OCI-M1 (cell line): ENCODE data around the gene NCOA1.
"Not testable (repeated sequence)": the region's sequence is repeated elsewhere in the genome, so short reads cannot be mapped to it uniquely, and the experiment has no call there.

Source experiments
- DNase-seq: peaks from one replicate; lab custom pipeline; 2025; lab: John Stamatoyannopoulos, UW

The NCOA1 gene

DNA sequence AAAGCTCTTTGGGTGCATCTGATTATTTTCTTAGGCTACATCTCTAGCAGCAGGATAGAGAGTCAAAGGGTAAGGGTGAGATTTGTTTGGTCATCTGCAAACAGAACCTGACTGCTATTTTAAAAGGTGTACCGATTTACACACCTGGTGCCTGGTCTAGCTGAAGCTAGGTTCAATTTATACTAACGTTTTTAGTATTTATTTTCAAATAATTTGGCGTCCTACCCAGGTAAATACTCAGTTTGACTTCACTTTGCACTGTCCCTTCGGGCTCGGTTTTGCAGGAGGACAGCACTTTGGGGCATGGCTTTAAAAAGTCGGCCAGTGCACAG, 301.5 kb downstream of the NCOA1 start:
- no peak for DNase-seq

DNA sequence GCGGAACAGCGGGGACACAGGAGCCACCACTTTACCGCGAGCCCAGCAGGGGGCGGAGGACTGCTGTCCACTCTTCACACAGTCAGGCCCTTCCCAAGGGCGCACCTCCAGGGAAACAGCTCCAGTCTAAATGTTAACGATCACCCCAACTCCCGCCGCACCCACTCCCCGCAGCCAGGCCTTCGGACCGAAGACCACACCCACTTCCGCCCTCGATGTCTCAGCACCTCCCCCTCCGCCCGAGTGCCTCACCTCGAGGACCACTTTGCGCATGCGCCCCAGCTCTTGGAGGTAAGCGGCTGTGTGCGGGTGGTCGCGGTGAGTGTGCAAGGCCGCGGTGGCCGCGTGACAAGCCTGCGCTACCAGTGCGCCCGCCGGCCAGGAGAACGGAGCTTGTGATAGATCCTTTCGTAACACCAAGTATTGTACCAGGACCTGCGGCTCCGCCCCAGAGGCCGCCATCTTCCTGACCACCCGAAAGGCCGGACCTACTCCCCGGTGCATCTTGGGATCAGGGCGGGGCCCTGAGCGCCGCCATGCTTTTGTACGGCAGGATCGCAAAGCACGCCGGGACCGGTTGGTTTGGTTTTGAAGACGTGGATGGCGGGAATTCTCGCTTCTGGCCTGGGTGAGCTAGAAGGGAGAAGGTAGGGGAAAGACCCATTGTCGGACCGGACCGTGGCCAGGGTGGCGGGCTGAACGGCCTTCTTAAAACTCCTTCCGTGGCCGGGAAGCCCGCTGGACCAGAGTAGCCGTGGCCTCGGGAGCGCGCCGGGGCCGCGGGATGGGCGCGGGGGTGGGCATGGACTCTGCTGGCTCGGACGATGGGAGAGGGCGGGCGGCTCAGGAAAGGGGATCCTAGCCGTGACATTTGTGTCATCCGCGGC, 302.1 kb downstream of the NCOA1 start, which contains the start of the genes CENPO and PTRHD1:
Gene CENPO, plus strand, starts transcription at position 552 of the 887 bp plus-strand sequence. CDS start 495 bp downstream, outside the sequence.
Gene PTRHD1, minus strand, starts transcription at position 518 of the 887 bp plus-strand sequence. Its CDS starts 14 bp downstream, at position 504.
- DNase-seq: peak; percentile 98

DNA sequence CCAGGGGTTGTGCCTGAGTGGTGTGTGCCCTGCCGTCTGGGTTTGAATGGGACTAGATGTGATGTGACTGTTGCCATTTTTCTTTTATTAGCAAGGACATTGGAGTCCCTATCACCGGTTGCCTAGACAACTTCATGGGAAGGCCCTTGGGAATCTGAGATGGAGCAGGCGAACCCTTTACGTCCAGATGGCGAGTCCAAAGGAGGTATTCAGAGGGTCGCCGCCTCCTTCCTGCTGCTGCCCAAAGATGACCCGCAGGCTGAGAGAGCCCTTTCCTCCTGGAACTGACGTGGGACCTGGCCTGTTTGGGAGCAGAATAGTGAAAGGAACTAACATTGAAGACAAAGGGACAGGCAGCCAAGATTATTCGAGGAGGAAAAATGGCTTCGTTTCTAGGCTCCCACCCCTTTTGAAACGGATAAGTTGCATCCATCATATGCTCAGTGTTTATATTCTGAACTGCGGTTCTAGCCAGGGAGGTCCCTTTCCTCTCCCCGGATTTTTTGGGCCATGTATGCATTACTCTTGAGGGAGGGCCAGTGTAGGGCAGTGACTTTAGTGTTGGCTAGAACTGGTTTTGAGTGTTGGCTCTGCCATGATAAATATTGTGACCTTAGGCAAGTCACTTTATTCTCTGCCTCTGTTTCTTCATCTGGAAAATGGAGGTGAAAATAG, 302.8 kb downstream of the NCOA1 start:
- DNase-seq: peak; percentile 63

DNA sequence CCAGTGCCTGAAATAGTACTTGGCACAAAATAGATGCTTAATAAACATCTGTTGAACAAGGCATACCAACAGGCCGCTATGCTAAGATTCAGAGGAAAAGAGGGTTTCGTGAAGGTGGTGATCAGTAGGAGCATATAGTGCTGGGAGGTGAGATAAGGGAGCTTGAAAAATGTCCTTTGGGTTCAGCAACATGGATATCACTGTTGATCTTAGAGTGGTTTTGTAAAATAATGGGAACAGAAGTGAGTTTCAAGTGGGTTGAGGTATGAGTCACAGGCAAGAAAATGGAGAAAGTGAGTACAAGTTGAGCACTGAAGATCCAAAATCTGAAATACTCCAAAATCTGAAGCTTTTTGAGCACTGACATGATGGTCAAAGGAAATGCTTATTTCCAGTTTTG, 306.6 kb downstream of the NCOA1 start:
- DNase-seq: no peak

DNA sequence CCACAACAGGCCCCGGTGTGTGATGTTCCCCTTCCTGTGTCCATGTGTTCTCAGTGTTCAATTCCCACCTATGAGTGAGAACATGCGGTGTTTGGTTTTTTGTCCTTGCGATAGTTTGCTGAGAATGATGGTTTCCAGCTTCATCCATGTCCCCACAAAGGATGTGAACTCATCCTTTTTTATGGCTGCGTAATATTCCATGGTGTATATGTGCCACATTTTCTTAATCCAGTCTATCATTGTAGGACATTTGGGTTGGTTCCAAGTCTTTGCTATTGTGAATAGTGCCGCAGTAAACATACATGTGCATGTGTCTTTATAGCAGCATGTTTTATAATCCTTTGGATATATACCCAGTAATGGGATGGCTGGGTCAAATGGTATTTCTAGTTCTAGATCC, 309.4 kb downstream of the NCOA1 start:
- DNase-seq: not testable (repeated sequence)

DNA sequence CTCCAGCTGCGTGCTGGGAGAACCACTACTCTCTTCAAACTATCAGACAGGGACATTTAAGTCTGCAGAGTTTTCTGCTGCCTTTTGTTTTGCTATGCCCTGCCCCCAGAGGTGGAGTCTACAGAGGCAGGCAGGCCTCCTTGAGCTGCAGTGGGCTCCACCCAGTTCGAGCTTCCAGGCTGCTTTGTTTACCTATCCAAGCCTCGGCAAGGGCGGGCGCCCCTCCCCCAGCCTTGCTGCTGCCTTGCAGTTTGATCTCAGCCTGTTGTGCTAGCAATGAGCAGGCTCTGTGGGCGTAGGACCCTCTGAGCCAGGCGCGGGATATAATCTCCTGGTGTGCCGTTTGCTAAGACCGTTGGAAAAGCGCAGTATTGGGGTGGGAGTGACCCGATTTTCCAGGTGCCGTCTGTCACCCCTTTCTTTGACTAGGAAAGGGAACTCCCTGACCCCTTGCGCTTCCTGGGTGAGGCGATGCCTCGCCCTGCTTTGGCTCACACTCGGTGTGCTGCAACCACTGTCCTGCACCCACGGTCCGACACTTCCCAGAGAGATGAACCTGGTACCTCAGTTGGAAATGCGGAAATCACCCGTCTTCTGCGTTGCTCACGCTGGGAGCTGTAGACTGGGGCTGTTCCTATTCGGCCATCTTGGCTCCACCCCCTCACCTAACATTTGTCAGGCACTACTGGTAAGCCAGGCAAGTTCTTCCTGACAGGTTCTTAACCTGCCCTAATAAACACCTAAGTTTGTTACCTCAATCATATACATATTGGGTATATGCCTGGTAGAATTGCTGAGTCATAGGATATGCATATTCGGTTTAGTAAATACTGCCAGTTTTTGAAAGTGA, 315.0 kb downstream of the NCOA1 start:
- DNase-seq: not testable (repeated sequence)

DNA sequence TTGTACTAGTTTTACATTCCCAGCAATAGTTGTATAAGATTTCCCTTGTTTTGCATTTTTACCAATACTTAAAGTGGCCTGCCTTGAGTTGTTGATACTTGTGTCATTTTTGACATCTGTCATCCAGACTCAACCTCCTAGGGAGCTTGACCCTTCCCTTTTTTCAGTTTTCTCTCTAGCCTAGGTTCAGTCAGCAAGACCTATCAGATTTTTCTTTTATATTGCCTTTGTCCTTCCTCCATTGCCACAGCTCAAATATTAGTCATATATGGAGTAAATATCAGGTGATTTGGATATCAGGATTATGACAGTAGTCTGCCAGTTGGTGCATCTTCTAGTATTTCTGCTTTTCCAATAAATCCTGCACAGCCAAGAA, 315.6 kb downstream of the NCOA1 start:
- DNase-seq: peak; percentile 32

DNA sequence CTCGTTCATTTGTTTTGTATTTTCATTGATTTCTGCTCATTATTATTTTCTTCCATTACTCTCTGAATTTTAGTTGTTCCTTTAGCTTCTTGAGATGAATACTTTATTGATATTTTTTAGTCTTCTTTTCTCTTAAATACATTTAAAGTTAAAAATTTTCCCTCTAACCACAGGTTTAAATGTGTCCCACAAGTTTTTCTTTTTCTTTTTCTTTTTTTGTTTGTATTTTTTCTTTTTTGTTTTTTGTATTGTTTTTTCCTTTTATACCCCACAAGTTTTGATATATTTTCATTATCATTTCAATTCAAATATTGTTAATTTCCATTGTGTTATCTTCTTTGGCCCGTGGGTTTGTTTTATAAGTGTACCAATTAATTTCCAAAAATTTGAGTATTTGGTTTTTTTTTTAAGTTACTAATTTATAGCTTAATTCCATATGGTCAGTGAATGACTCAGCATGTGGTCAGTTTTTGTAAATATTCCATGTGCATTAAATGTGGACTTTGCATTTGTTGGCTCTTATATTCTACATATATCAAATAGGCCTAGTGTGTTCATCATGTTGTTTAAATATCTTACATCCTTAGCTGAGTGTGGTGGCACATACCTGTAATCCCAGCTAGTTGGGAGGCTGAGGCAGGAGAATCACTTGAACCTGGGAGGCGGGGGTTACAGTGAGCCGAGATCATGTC, 318.4 kb downstream of the NCOA1 start:
- no peak for DNase-seq

DNA sequence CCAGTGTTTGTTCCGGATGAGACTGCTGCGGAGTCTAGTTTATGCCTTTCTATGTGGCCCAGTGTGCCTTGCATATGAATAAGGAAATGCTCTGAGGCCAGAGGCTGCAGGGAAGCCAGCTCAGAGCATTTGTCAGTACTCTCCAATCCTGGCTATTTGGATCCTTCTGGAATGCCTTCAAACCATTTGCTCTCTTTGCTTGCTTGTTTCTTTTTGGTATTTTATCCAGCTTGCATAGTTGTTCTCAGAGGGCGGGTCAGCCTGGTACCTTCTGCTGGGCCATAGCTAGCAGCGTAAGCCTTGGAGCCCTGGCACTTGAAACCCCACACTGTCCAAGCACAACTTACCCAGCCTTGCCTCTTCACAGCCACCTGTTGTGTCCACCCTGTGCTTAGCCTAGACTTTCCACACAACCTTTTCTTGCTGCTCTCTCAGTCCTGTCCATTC, 322.7 kb downstream of the NCOA1 start:
- no peak for DNase-seq

DNA sequence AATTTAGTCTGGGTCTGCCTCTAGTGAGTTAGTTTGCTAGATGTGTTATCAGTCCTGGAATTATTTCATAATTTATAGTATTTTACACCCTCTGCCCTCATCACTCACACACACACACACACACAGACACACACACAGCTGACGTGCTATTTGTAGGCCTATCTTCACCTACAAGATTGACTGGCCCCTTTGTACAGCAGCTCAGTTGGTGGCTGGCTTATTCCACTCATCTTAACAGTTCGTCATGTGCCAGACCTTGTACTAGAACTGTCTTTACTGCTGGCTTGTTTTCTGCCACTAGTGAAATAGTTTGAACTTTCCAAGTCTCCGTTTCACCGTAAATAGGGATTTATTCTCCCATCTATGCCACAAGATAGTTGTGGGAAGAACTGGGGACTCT, 323.5 kb downstream of the NCOA1 start:
- DNase-seq: no peak

DNA sequence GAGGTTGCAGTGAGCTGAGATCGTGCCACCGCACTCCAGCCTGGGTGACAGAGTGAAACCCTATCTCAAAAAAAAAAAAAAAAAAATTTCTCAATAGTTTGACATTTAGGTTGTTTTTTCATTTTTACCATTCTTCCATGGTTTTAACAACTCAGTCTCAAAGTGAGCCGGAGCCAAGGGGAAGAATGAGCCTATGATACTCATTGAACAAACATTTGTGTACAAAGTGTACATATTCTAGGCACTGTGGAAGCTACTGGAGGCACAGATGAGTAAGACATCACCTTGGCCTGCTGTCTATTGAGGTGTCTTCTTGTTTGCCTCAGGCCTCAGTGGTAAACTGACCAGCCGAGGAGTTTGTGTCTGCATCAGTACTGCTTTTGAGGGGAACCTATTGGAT, 324.1 kb downstream of the NCOA1 start:
- no peak for DNase-seq

DNA sequence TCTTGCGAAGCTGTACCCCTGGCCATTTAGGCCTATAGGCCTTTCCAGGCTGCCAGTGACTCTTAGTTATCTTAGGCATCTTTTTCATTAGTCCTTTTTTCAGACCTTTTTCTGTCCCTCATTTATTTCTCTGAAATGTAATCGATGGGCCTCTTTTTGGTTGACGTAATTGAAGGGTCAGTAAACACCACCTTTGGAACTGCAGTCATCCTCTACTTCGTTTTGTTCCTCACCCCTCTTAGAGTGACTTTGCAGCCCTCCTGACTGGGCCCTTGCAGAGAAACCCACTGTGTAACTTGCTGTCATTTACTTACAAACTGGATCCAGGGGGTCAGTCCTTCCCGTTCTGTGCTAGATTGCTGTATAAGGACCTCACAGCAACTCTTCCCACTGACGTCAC, 325.4 kb downstream of the NCOA1 start:
- no peak for DNase-seq

DNA sequence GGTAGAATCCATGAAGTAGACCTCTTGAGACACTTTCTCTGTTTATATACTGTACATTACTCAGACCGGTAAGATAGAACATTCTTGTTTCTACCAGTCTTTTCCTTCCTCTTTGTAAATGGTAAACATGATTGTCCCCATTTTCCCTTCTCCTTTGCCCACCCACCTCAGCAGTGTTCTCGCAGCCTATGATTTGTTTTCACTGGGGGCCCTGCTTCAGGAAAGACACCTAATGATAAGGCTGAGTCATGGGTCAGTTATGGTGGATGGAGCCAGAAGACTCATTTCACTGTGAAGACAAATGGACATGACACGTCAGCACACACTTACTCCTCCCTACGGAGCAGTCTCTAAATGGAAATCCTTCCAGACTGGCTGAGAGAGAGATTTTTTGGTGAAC, 325.8 kb downstream of the NCOA1 start:
- no peak for DNase-seq

DNA sequence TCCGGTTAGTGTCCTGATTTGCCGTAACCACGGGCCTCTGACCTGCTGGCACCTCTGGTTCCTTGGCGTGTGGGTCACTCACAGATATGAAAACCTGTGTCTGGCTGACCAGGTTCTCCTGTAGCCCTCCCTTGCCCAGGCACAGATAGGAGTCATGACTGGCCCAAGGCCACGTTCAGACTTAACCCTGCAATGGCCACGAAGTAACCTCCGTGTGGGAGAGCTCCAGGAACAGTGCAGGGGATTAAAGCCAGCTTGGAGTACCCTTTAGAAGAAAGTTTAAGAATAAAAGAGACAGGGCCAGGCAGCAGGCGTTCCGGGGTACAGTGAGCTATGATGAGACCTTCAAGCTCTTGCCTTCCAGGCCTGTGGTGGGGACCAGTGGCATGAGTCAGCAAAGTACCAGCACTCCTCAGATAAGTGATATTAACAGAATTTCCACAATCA, 327.7 kb downstream of the NCOA1 start:
- DNase-seq: no peak

DNA sequence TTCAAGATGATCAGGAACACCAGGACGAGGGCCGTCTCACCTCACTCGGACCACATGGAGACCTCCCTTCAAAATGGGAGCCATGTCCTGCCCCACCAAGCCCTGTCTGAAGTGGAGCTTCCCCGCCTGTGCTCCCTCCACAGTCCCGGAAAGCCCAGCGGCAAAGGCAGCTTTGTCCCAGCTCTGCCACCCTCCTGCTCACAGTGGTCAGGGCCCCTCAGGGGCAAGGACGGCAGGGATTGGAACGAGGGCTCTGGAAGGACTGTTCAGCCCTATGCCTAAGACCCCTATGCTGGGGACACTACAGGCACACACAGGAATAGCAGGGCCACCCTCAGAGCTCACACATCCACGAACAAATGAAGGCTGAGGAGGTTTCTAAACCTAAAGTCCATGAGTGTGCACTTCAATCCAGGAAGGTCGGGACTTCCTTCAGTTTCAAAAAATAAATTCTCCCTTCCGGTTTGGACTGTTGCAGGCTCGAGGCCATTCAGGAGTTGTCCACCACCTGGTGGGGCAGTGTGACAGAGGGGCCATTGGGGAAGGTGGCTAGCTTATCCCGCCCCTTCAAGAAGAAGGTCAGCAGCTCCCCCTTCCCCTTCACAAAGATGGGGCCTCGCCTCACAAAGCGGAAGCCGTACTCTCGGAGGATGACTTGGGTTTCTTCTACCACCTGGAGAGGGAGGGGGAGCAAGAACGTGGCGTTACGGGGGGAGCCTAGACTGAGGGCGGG, 328.6 kb downstream of the NCOA1 start:
- no peak for DNase-seq

DNA sequence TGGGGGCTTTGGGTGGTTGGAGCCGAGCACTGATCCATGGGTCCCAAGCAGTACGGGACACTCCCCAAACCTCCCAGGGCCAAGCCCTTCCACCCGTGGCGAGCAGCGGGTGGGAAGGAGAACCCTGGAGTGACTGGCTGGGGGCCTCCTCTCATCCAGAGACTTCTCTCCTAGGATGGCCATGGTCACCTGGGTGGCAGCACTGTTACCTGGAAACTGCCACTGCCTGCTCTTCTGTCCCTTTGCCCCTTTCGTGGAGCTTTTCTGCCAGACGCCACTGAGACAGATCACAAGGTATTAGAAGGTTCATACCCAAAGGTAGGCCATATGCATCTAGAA, 329.1 kb downstream of the NCOA1 start:
- no peak for DNase-seq
